Activated CD8-positive, alpha-beta memory T cell treated with anti-CD3 and anti-CD28 coated beads, Interleukin-2, amount 10 ng/mL, durations not matched to agents 7 days and 5 days (primary cell): ENCODE measurements around the gene ROGDI. TPM values are rescaled to one million over a fixed set of nuclear protein-coding genes. Genes with fewer than 3 reads are reported as not detected.
"Not testable (repeated sequence)": the region's sequence is repeated elsewhere in the genome, so short reads cannot be mapped to it uniquely, and the experiment has no call there.

Experiments used
- ATAC-seq: fragments of 150-1000 bp; cut with Tn5 transposase; one replicate; pipeline ENCODE4 v1.10.0; 2021; ENCODE audit warnings: moderate library complexity
- CTCF ChIA-PET: fragments of 350-600 bp; sonication (Branson Sonifier 250); formaldehyde crosslinking; loops from one replicate; lab custom pipeline; 2021; ENCODE audit warnings: antibody characterized with exemption; lab: Charles Lee
- DNase-seq: peaks from one replicate; pipeline ENCODE4 v3.0.0-alpha.2; 2020
- H3K27ac Mint-ChIP-seq: one replicate; pipeline ENCODE4 v1.8.0; 2021; ENCODE audit warnings: mild to moderate bottlenecking, mixed read lengths
- H3K27me3 Mint-ChIP-seq: one replicate; pipeline ENCODE4 v1.8.0; 2021; ENCODE audit warnings: mixed read lengths
- H3K36me3 Mint-ChIP-seq: one replicate; pipeline ENCODE4 v1.8.0; 2021; ENCODE audit warnings: mild to moderate bottlenecking, mixed read lengths
- H3K4me1 Mint-ChIP-seq: one replicate; pipeline ENCODE4 v1.8.0; 2021; ENCODE audit warnings: mixed read lengths
- H3K4me3 Mint-ChIP-seq: one replicate; pipeline ENCODE4 v1.8.0; 2021; ENCODE audit warnings: mild to moderate bottlenecking, moderate library complexity, mixed read lengths
- H3K9me3 Mint-ChIP-seq: one replicate; pipeline ENCODE4 v1.8.0; 2022; ENCODE audit warnings: low read depth, mixed read lengths
- total RNA-seq, 2 experiments: library from RNA; stranded (reverse); gene quantifications; one replicate each; pipeline ENCODE4 v1.2.3, GENCODE V29; 2021

ROGDI gene
- total RNA-seq, 2 experiments from 2014 or later: 5.3 to 7.9 TPM

DNA sequence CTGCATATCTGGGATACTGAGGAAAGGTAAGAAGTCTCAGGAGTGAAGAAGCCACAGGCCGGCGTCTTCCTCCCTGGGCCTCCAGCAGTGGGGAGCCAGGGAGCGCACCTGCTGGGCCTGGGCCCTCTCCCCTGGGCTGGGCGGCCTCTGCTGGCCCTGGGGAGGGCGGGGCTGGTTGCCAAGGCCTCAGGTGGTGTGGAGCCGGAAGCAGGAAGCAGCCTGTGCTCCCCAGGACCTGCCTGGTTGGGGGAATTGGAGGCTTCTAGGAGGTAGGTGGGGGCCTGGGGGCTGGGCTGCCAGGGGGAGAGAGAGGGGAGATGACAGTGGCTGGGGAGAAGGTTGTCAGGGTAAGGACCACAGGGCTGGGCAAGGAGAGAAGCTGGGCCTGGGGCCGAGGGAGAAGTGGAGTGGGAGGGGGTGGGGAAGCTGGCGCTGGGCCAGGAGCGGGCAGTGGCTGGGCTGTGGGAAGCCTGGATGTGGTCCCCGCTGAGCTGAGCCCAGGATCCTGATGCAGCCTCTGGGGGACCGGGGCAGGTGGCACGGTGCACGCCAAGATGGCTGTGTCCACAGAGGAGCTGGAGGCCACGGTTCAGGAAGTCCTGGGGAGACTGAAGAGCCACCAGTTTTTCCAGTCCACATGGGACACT lies 7.1 kb downstream of the ROGDI start, which contains the start of gene SMIM22:
Gene SMIM22, plus strand, starts transcription at position 189 of the 647 bp plus-strand sequence. Its CDS starts 366 bp downstream, at position 555.
- CTCF ChIA-PET: no interaction called here
- DNase-seq (no peak), ATAC-seq (no peak)
- no peak within 1 kb of the TSS for H3K27ac Mint-ChIP-seq
- H3K9me3 Mint-ChIP-seq: no peaks in the 10 kb centered on the region
- no peaks in the 10 kb centered on the region for H3K27me3 Mint-ChIP-seq
- no peaks in the 10 kb centered on the region for H3K36me3 Mint-ChIP-seq
- H3K4me1 Mint-ChIP-seq: peaks cover 6% of the 10 kb centered on the region
- no peak within 1 kb of the TSS for H3K4me3 Mint-ChIP-seq

DNA sequence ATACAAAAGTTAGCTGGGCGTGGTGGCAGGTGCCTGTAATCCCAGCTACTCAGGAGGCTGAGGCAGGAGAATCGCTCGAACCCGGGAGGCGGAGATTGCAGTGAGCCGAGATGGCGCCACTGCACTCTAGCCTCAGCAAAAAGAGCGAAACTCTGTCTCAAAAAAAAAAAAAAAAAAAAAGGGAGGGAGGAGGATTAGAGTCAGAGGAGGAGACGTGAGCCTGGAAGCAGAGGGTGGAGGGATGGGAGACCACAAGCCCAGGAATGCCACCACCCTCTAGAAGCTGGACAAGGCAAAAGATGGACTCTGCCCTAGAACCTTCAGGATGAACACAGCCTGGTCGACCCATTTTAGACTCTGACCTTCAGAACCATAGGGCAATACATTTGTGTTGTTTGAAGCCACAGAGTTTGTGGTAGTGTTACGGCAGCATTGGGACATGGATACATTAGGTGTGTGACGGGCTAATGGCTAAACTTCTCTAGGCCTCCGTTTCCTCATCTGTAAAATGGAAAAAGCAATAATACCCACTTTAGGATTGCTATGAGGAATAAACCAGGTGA lies 9.4 kb downstream of the ROGDI start:
- Mint-ChIP-seq H3K9me3 (no peaks in the 10 kb centered on the region), H3K27me3 (no peaks in the 10 kb centered on the region), H3K4me3 (no peak overlapping the region), H3K36me3 (no peaks in the 10 kb centered on the region), H3K27ac (no peak overlapping the region), H3K4me1 (peaks cover 6% of the 10 kb centered on the region)
- CTCF ChIA-PET: no interaction called here
- no peak for ATAC-seq
- DNase-seq: no peak

DNA sequence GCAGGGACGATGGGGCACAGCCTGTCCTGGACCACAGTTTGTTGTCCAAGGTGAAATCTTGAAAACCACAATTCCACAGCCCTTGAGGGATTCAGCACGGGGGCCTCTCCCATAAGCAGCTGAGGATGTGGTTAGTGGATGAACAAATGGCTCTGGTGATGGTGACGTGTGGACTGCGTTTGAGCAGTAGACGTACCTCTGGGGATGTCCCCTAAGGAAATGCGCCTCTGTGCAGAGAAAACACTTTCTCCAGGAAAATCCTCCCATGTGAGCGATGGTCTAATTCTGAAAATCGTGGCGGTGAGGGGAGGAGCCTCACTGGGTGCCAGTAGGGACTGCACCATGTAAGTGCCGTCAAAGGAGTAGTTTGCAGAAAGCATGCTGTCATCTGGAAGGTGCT lies 11.6 kb downstream of the ROGDI start:
- no peaks in the 10 kb centered on the region for H3K27me3 Mint-ChIP-seq
- no peaks in the 10 kb centered on the region for H3K9me3 Mint-ChIP-seq
- CTCF ChIA-PET: no interaction called here
- H3K27ac Mint-ChIP-seq: no peak overlapping the region
- peaks cover 6% of the 10 kb centered on the region for H3K4me1 Mint-ChIP-seq
- H3K4me3 Mint-ChIP-seq: no peak overlapping the region
- H3K36me3 Mint-ChIP-seq: no peaks in the 10 kb centered on the region
- ATAC-seq (no peak), DNase-seq (no peak)

DNA sequence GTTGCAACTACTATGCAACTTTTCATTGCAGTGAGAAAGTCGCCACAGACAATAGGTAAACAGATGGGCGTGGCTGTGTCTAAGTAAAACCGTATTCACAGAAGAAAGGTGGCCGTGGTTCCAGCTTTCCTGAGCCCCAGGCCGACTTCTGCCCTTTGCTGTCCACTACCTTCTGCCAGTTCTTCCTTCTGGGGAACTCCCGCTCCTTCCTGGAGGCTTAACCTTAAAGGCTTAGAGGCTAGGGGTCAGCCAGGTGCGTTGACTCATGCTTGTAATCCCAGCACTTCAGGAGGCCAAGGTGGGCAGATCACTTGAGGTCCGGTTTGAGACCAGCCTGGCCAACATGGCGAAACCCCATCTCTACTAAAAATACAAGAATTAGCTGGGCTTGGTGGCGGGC lies 12.2 kb downstream of the ROGDI start:
- Mint-ChIP-seq H3K4me3 (no peak overlapping the region), H3K27me3 (no peaks in the 10 kb centered on the region), H3K9me3 (no peaks in the 10 kb centered on the region), H3K27ac (no peak overlapping the region), H3K36me3 (no peaks in the 10 kb centered on the region), H3K4me1 (peaks cover 6% of the 10 kb centered on the region)
- CTCF ChIA-PET: no interaction called here
- DNase-seq (no peak), ATAC-seq (no peak)

DNA sequence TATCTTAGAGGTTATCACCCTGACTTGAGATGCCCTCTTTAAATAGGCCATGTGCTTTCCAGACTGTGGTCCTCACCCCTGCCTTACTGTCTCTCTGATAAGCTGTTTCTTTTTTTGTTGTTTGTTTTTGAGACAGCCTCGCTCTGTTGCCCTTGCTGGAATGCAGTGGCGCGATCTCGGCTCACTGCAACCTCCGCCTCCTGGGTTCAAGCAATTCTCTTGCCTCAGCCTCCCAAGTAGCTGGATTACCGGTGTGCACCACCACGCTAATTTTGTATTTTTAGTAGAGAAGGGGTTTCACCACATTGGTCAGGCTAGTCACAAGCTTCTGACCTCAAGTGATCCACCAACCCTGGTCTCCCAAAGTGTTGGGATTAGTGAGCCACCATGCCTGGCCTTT lies 13.5 kb downstream of the ROGDI start:
- Mint-ChIP-seq H3K4me3 (no peak overlapping the region), H3K27ac (no peak overlapping the region), H3K27me3 (no peaks in the 10 kb centered on the region), H3K9me3 (no peaks in the 10 kb centered on the region), H3K36me3 (no peaks in the 10 kb centered on the region), H3K4me1 (peaks cover 6% of the 10 kb centered on the region)
- CTCF ChIA-PET: interaction anchor here (1.0 kb wide), 1 partner anchor 14 kb away, joined by 3 read pairs; the partner anchor contains the start of gene ROGDI
- DNase-seq: no peak
- no peak for ATAC-seq

DNA sequence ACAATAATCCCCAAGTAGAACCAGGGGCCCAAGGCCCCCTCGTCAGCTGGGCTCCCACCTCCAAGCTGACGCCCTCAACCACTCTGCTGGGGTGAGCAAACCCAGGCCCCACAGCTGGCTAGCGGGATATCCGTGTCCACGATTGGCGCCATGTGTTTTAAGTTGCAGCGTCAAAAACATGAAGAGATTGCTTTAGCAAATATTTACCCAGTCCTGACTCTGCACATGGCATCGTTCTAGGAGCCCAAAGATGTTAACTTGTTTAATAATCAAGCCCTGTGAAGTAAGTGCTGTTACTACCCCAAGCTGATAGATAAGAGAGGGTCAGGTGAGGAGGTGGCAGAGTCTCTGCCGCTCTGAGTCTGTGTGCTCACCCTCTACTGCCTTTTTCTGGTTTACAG lies 13.9 kb downstream of the ROGDI start:
- CTCF ChIA-PET: interaction anchor here (1.0 kb wide), 1 partner anchor 14 kb away, joined by 3 read pairs; the partner anchor contains the start of gene ROGDI
- DNase-seq: no peak
- no peaks in the 10 kb centered on the region for H3K36me3 Mint-ChIP-seq
- no peaks in the 10 kb centered on the region for H3K27me3 Mint-ChIP-seq
- no peak overlapping the region for H3K27ac Mint-ChIP-seq
- ATAC-seq: no peak
- H3K4me3 Mint-ChIP-seq: no peak overlapping the region
- peaks cover 6% of the 10 kb centered on the region for H3K4me1 Mint-ChIP-seq
- no peaks in the 10 kb centered on the region for H3K9me3 Mint-ChIP-seq

DNA sequence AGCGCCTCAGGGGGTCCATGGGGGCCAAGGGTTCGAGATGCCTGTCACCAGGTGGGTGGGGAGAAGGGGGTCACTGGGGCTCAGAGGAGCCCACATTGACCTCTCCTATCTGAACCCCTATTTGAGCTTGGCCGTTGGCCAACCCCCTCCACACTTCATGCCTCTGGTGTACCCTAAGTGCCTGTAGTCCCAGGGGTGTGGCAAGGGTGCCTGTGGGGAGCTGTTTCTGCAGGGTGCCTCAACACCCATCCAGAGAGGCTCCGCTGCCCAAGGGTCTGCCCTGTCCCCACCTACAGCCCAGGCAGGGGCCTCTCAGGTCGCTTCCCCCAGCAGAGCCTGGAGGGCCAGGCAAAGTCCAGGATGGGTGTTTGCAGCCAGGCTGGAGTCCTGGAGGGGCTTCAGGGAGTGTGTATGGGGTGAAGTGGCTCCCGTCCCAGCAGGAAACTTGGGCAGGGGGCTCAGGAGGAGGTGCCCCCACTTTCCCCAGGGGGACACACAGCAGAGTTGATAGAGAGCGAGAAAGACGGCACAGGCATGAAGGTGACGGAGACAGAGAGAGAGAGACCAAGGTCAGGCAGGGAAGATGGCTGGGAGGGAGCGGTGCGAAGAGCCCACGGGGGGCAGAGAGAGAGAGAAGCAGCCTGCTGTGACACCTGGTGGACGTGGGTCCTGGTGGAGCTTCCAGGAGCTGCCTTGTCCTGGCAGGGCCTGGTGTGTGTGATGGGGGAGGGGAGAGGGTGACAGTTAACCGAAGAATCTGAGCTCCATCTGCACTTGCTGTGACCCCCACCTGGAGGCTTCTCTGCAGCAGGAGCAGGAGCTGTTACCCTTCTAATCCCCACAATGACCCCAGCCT lies 14.6 kb downstream of the ROGDI start, which contains the start of gene SEPTIN12:
Gene SEPTIN12, minus strand, starts transcription at position 719 of the 856 bp plus-strand sequence. Its CDS starts 700 bp downstream, at position 19.
- Mint-ChIP-seq H3K27me3 (no peaks in the 10 kb centered on the region), H3K27ac (no peak within 1 kb of the TSS), H3K36me3 (no peaks in the 10 kb centered on the region), H3K4me1 (peaks cover 6% of the 10 kb centered on the region), H3K4me3 (no peak within 1 kb of the TSS), H3K9me3 (no peaks in the 10 kb centered on the region)
- no peak for ATAC-seq
- no peak for DNase-seq
- CTCF ChIA-PET: no interaction called here

DNA sequence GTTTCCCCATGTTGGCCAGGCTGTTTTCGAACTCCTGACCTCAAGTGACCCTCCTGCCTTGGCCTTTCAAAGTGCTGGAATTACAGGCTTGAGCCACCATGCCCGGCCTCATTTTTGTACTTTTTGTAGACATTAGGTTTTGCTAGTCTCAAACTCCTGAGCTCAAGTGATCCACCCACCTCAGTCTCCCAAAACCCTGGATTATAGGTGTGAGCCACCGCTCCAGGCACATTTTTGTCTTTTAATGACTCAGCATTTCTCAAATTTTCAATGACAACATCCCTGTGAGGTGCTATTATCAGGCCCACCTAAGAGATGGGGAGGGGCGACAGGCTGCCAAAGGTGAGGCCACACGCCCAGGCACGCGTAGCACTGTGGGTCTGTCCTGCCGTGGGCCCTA lies 15.4 kb downstream of the ROGDI start:
- Mint-ChIP-seq H3K27ac (no peak overlapping the region), H3K36me3 (no peaks in the 10 kb centered on the region), H3K4me1 (peaks cover 6% of the 10 kb centered on the region), H3K4me3 (no peak overlapping the region), H3K27me3 (no peaks in the 10 kb centered on the region), H3K9me3 (no peaks in the 10 kb centered on the region)
- CTCF ChIA-PET: interaction anchor here (1.0 kb wide), 1 partner anchor 53 kb away, joined by 3 read pairs; the partner anchor contains the start of genes ANKS3 and DNAAF8
- DNase-seq: no peak
- no peak for ATAC-seq

DNA sequence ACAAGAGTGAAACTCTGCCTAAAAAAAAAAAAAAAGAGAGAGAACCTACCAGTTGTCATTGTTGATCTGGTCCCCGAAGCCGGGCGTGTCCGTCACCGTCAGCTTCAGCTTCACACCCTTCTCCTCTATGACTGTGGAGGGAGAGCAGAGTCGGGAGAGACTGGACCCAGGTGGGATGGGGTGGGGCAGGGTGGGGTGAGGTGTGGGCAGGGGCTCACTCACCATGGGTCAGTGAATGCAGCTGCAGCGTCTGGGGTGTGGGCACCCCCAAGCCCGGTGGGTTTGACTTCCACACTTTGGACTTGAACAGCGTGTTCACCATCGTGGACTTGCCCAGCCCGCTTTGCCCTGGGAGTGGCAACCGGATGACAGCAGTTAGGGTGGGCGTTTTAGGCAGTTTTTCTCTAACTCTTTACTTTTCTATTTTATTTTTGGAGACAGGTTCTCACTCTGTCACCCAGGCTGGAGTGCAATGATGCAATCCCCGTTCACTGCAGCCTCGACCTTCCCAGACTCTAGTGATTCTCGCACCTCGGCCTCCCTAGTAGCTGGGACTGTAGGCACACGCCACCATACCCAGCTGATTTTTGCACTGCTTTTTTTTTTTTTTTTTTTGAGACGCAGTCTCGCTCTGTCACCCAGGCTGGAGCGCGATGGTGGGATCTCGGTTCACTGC lies 16.5 kb downstream of the ROGDI start:
- Mint-ChIP-seq H3K36me3 (no peaks in the 10 kb centered on the region), H3K9me3 (no peaks in the 10 kb centered on the region), H3K27me3 (no peaks in the 10 kb centered on the region), H3K4me3 (no peak overlapping the region), H3K4me1 (peaks cover under 1% of the 10 kb centered on the region), H3K27ac (no peak overlapping the region)
- CTCF ChIA-PET: interaction anchor here (1.0 kb wide), 1 partner anchor 51 kb away, joined by 3 read pairs; the partner anchor contains the start of genes ANKS3 and DNAAF8
- no peak for ATAC-seq
- no peak for DNase-seq

DNA sequence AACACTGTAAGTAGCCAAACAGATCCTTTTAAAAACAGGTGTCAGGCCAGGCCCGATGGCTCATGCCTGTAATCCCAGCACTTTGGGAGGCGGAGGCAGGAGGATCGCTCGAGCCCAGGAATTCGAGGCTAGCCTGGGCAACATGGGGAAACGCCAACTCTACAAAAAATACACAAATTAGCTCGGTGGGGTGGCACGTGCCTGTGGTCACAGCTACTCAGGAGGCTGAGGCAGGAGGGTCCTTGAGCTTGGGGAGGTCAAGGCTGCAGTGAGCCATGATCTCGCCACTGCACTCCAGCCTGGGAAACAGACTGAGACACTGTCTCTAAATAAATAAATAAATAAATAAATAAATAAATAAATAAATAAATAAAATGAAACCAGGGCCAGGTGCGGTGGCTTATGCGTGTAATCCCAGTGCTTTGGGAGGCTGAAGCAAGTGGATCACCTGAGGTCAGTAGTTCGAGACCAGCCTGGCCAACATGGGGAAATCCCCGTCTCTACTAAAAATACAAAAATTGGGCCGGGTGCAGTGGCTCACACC lies 17.9 kb downstream of the ROGDI start:
- H3K4me1 Mint-ChIP-seq, H3K27ac Mint-ChIP-seq, ATAC-seq, H3K4me3 Mint-ChIP-seq, DNase-seq, H3K9me3 Mint-ChIP-seq, H3K36me3 Mint-ChIP-seq, CTCF ChIA-PET, H3K27me3 Mint-ChIP-seq: not testable (repeated sequence)

DNA sequence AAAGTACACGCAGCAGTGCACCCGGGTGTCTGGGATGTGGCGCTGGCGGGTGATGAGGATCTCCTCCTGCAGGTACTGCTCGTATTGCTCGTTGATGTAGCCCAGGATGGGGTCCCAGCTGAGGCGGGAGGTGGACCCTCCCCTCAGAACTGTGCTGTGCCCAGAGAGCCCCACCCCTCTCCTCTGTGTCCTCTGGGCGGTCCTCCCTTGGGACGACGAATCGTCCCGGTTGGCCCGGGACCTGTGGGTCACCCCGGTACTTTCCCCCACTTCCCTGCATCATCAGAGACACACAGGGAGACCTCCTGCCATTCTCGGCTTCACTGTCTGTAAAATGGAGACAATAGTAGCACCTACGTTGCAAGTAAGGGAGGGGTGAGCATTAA lies 18.5 kb downstream of the ROGDI start:
- CTCF ChIA-PET: no interaction called here
- H3K4me3 Mint-ChIP-seq: no peak overlapping the region
- H3K36me3 Mint-ChIP-seq: no peaks in the 10 kb centered on the region
- DNase-seq (no peak), ATAC-seq (no peak)
- no peaks in the 10 kb centered on the region for H3K27me3 Mint-ChIP-seq
- H3K9me3 Mint-ChIP-seq: no peaks in the 10 kb centered on the region
- no peaks in the 10 kb centered on the region for H3K4me1 Mint-ChIP-seq
- no peak overlapping the region for H3K27ac Mint-ChIP-seq

DNA sequence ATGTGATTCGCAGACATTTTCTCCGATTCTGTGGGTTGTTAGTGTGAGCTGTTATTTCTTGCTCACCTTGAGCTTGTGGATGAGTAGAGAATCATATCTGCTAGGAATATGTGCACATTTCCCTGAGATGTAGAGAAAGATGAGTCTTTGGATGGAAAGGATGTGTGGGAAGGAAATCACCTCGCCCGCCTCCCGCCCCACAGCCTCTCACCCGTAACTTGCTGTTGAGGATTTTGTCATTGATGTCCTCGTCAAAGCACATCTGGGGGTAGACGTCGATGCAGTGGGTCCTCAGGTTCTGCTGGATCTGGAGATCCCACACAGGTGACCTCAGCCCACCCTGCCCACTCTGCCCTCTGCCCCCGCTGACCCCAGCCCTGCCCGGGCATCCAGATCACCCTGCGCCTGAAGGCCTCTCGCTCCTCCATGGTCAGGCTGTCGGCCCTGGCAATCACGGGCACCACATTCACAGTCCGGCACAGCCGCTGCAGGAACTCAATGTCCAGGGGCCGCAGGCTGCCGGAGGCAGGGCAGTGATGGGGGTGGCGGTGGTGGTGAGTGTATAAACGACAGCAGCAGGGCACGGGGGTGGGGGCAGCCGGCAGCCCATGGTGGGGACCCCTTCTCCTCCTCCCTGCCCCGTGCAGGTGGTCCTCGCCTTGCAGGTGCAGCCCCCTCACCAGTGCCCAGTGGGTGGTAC lies 19.0 kb downstream of the ROGDI start:
- no peak for DNase-seq
- no peaks in the 10 kb centered on the region for H3K4me1 Mint-ChIP-seq
- H3K36me3 Mint-ChIP-seq: no peaks in the 10 kb centered on the region
- no peak for ATAC-seq
- no peak overlapping the region for H3K4me3 Mint-ChIP-seq
- H3K27me3 Mint-ChIP-seq: no peaks in the 10 kb centered on the region
- no peak overlapping the region for H3K27ac Mint-ChIP-seq
- CTCF ChIA-PET: no interaction called here
- H3K9me3 Mint-ChIP-seq: no peaks in the 10 kb centered on the region
